ENCODE measurements around the gene DPP9.

Gene DPP9

DNA sequence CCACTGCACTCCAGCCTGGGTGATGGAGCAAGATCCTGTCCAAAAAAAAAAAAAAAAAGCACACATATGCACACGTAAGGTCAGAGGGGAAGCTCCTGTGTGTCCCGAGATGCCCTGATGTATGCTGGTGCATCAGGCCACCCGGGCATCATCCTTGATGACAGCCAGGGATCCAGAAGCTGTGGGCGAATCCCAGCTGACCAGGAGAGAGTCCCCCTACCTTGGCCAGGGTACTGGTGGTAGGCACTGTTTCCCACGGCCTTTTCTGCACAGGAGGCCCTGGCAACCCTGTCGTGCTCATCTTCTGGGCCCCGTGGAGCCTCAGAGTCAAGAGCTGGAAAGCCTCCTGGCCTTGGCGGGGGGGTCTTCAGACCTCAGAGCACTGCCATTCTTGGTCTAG lies 67.5 kb downstream of the DPP9 start:
- no peak for DNase-seq (ENCODE audit: low spot score)

DNA sequence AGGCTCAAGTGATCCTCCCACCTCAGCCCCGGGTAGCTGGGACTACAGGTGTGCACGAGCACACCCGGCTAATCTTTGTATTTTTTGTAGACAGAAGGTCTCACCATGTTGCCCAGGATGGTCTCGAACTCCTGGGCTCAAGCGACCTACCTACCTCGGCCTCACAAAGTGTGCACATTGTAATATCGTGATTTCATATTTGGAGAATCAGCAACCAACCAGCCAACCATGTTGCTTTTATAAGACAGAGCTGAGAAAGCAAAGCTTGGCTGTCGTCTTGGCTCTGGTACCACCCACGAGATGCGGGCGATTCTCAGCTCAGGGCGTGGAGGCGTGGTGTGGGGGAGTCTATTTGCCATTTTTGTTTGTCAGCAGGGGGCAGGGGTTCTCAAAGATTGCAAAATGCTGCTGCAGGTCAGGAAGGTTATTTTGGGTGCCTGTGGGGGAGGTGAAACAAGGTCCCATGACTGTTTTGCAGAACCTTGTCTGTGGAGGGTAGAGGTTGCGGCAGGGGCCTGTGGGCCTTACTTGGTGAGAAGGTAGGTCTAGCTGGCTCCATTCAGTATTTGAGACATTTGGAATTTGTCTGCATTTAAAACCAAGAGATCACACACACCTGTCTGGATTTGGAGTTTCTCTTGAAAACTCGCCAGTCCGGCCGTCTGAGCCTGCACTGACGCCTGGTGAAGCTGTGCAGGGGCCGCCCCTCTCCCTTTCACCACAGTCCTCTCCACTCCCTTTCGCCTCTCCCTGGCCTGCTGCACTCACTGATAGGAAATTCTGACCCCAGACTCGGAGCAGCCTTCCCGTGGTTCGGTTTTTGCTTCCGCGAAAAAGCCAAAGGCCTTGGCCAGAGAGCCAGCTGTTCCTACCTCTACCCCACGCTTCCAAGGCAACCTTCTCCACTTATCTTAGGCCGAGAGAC lies 68.9 kb downstream of the DPP9 start:
- no peak for DNase-seq (ENCODE audit: low spot score)

DNA sequence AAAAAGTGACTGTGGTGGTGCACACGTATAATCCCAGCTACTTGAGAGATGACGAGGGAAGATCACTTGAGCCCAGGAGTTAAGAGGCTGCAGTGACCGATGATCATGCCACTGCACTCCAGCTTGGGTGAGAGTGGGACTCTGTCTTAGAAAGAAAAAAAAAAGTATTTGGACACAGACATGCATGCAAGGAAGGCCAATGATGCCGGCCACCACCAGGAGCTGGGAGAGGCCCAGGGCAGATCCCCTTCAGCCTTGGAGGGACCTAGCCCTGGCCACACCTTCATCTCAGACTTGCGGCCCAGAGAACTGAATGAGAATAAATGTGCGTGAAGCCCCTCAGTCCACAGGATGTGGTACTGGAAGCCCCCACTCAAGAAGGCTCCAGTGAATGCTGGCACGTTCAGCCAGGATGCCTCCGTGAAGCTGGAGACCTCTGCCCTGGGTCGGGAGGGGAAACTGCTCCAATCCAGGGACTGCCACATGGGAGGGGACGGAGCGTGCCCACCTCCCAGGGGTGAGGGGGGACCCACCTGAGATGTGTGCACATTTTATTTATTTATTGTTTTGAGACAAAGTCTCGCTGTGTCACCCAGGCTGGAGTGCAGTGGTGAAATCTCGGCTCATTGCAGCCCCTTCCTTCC lies 69.7 kb downstream of the DPP9 start:
- no peak for DNase-seq (ENCODE audit: low spot score)

DNA sequence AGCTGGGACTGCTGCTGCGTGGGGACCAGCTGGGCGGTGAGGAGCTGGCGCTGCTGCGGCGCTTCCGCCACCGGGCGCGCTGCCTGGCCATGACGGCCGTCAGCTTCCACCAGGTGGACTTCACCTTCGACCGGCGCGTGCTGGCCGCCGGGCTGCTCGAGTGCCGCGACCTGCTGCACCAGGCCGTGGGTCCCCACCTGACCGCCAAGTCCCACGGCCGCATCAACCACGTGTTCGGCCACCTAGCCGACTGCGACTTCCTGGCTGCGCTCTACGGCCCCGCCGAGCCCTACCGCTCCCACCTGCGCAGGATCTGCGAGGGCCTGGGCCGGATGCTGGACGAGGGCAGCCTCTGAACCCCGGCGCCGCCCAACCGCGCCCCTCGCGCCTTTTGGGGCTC lies 71.6 kb downstream of the DPP9 start:
- no peak for DNase-seq (ENCODE audit: low spot score)

DNA sequence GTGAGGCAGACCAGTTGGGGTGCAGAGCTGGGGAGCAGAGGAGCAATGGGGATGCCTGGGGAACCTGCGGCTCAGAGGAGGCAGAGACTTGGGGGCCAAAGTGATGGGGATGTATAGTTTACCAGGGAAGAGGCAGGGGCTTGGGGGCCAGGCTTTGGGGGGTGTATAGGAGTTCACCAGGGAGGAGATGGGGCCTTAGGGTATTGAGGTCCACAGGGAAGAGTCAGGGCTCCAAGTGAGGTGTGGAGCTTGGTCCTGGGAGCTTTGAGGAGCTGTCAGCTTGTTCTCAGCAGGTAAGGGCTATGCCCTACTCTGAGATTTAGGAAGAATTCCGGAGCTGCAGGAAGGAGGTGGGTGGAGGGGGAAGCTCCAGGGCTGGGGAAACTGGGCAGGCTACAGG lies 73.5 kb downstream of the DPP9 start:
- DNase-seq (ENCODE audit: low spot score): no peak

DNA sequence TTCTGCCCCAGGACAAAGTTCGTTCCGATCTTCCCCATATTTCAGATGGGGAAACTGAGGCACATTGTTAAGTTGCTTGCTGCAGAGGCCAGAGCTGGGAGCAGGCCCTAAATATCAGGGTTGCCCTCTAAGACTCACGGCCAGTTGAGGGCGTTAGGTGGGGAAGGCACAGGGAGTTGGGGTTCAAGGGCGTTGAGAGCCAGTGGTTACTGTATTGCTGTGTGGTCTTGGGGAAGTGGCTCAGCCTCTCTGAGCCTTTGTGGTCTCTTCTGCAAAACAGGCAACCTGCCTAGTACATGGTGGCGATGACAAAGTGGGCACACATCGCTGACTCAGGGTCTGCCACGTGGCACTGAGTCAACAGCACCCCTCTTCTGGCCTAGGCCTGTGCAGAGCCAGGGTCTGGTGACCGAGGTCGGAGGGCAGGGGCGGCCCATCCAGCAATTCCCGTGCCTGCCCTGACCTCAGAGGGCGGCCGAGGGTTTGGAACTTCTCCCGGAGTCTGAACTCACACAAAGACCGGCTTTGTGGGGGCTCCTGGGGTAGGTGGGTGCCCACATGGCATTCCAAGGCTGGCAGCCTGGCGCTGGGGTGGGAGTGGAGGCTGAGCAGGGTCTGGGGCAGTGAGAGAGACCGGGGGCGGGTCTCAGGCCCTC lies 74.1 kb downstream of the DPP9 start:
- no peak for DNase-seq (ENCODE audit: low spot score)

DNA sequence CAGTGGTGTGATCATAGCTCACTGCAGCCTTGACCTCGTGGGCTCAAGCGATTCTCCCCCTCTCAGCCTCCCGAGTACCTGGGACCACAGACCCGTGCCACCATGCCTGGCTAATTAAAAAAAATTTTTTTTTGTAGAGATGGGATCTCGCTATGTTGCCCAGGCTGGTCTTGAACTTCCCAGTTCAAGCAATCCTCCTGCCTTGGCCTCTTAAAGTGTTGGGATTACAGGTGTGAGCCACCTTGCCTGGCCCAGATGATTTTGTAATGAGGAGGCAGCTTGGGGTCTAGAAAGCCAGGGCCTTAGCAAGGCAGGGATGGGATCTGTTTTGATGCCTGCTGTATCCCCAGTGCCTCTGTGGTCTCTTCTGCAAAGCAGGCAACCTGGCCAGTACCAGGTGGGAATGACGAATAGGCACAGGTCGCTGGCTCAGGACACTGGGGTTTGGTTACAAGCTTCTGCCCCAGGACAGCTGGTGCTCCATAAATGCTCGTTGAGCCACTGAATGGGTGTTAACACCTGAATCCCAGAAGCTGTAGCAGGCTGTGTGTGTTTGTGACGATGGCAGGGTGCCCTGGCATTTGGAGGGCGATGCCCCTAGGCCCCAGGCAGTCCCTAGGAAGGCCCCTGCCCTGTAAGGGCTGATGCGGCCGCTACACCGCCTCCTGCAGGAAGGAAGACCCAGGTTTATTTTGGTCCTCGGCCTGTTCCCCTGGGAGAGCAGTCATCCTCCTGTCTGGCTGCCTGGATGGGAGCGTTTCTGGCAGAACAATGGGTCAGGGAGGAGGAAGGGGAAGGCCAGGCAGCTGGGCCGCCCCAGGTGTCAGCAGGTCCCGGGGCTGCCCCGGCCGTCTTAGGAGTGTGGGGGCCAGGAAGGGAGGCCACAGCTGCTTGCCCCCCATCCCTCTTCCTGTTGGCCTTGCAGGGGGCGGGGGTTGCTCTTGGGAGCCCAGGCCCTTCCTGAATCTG lies 75.7 kb downstream of the DPP9 start:
- DNase-seq (ENCODE audit: low spot score): peak; percentile 95

DNA sequence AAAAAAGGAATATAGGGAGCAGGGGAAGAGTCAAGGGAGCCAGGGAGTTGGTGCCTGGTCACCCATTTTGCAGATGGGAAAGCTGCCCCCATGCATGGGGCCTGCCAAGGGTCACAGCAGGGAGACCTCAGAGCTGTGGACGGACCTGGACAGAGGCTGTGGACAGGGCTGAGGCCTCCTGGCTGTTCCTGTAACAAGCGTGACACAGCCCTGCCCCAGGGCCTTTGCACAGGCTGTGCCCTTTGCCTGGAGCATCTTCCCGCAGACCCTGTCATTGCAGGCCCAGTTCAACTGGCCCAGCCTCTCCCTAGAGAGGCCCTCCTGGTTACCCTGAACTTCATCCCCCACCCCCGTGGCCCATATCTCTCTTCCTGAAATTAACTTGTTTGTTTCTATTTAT lies 77.9 kb downstream of the DPP9 start:
- DNase-seq (ENCODE audit: low spot score): no peak

DNA sequence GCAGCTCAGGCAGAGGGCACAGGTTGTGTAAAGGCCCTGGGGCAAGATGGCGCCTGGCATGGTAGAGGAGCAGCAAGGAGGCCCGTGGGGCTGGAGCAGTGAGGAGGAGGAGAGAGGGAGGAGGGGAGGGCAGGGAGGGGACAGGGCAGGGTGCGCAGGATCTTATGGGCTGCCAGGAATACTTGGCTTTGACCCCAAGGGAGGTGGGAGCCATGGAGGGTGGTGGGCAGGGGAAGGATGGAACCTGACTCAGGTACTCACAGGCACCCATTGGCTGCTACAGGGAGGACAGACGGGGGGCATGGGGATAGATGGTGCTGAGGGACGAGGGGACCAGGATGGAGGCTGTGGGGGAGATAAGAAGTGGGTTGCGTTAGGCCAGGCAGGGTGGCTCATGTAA lies 81.0 kb downstream of the DPP9 start:
- DNase-seq (ENCODE audit: low spot score): no peak

DNA sequence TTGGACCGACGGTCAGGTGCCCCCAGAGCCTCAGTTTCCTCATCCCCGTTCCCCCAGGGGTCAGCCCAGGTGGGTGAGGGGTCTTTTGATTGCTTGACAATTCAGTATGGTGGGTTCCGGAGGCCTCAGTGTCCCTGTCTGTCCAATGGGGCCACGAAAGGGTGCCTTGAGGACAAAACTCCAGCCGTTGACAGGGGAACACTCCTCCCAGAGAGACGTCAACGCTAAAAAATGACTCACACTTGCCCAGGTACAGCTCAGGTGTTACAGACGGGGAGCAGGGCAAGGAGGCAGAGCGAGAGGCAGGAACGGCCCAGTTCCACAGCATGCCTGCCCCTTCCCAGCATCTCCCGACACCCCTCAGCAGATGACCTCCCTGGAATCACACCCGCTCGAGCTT lies 82.5 kb downstream of the DPP9 start:
- DNase-seq (ENCODE audit: low spot score): no peak

DNA sequence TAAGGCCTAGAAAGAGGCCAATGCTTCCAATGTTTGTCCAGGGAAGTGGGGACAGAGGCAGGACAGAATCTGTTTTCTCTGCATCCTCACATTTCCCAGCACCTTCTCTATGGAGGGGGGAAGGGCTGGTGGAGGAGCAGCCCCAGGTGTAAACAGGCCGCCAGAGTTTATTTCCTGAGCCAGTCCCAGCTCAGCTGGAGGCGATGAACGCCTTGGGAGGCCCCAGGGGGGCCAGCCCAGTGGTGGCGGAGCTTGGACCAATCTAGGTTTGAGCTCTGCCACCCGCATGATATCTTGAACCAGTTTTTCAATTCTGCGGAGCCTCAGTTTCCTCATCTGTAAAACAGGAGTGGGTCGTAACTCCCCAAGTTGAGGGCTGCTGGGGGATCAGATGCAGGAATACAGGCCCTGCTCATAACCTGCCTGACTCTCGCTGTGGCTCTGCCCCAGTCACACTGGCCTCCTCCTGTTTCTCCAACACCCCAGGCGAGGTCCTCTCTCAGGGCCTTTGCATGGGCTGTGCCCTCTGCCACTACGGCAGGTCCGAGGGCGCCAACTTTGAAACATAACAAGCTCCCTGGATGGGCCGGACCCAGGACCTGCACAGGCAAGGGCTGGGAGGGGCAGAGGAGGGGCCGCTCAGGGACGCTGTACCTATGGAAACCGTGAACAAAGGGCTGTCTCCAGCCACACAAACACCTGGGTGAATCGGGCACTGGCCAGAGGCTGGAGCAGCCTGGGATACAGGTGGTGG lies 83.2 kb downstream of the DPP9 start:
- no peak for DNase-seq (ENCODE audit: low spot score)

DNA sequence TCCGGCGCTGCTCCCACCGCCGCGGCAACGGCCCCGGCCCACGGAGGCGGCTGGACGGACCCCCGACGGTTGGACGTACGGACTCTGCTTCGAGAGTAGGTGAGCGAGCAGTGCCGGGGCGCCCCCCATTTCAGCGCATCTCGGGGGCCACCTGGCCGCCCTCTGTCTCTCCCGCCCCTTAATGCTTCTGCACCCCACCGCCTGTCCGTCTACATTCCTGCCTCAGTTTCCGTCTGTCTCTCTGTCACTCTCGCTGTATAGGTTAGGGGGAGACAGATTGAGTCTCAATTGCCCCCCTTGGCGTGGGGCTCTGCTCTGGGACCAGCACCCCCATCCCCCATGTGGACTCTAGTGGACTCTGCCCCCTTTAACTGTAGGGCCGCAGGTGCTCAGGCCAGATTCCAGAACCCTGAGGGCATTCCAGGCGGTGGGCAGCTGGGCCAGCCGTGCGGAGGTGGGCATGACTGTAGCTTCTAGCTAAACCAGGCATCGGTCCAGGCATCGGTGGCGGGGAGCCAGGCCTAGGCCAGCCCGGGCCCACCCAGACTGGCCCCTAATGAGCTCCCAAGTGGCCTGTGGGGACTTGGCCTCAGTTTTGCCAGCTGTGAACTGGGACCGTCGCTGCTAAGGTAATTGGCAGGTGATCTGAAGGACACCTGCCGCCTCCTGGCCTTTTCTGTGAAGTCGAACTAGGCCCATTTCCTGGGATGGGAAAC lies 84.0 kb downstream of the DPP9 start:
- DNase-seq (ENCODE audit: low spot score): no peak

DNA sequence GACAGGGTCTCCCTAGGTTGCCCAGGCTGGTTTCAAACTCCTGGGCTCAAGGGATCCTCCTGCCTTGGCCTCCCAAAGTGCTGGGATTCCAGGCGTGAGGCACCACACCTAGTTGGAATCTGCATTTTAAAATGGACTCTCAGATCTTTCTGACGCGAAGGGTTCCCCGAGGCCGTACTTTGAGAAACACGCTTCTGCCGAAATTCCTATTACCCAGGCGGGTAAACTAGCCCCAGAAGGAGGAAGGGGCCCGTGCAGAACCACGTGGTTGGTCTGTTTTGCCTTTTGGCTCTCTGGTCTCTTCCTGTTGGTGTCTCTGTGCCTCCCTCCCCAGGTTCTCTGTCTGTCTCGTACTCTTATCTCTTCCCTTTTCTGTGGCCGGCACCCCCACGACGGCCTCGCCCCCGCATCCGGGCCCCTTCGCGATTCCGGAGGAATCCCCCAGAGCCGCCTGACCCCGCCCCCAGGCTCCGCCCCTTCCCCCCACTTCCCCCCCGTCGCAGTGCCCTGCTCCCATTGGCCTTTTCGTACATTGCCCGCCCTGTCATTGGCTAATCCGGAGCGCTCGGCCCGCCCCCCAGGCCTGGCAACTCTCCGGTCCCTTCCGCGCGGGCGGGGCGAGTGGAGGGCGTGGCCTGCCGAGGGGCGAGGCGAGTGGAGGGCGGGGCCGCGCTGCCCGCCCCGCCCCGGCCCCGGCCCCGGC lies 84.7 kb downstream of the DPP9 start, which contains the start of gene TNFAIP8L1:
TNFAIP8L1 (plus strand) TSS at position 689 of the 703 bp plus-strand sequence. CDS start 12,354 bp downstream, outside the sequence.
- DNase-seq (ENCODE audit: low spot score): peak; percentile 97

DNA sequence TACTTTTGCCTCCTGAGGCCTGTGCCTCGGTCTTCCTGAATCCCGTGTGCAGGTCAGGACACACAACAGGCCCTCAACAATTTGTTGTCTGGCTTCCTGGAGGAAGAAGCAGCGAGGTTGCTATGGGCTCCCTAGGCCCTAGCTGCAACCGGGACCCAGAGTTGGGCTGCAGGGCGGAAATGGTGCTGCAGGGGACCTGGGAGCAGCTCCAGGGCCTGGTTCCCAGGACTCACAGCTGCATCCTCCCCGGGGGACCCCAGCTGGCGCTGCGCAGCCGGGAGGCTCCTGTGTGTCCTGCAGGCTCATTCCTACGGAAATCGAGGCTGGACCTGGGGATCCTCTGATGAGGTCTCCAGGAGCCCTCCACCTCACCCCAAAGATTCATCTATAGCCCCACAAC lies 85.3 kb downstream of the DPP9 start:
- DNase-seq (ENCODE audit: low spot score): peak; percentile 59

DNA sequence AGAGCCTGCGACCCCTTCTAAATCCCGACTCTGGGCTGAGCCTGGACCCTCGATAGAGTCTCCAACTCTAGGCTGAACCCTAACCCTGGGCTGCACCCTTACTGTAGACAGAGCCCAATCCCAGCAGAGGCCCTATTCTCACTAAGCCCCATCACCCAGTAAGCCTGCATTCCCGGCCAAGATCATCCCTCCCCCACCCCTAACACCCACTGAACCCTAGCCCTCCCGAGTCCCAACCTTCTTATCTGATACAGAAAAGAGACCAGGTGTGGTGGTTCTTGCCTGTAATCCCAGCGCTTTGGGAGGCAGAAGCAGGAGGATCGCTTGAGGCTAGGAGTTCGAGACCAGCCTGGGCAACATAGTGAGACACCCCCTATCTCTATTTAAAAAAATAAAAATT lies 86.9 kb downstream of the DPP9 start:
- DNase-seq (ENCODE audit: low spot score): no peak

DNA sequence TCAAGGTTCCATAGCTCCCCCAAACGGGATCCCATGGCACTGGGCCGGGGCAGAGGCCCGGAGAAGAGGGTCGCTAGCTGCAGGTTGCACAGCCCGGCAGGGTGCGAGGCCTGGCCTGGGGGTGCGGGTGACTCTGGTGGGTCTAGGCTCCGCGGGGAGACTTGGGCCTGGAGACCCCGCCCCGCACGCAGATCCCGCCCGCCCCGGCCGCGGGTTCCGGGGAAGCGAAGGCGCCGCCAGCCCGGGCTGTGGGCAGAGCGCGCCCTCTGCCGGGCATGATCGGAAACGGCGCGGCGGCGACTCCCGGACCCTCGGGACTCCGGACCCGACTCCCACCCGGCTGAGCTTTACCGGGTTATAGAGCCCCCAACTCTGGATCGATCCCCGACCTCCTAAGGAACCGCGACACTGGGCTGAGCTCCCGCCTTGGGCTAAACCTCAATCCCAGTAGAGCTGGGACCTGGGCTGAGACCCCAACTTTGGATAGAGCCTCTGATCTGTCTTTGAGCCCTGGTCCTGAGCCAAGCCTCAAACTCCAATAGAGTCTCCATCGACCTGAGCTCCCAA lies 87.4 kb downstream of the DPP9 start:
- peak; percentile 57 for DNase-seq (ENCODE audit: low spot score)

DNA sequence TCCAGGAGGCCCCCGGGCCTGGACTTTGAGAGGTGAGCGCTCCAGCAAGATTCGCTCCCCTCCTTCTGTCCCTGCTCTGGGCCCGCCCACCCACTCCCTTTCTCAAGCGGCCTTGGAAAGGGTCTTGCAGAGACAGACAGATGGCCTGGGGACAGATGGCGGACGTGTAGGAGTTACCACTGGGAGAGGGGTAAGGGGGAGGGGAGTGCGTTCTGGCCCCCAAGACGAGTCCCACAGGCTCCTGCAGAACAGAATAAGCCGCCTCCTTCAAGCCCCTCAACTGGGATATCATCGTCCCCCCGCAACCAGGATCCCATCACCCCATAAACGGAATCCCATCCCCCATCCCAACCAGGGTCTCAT lies 87.9 kb downstream of the DPP9 start:
- DNase-seq (ENCODE audit: low spot score): no peak

DNA sequence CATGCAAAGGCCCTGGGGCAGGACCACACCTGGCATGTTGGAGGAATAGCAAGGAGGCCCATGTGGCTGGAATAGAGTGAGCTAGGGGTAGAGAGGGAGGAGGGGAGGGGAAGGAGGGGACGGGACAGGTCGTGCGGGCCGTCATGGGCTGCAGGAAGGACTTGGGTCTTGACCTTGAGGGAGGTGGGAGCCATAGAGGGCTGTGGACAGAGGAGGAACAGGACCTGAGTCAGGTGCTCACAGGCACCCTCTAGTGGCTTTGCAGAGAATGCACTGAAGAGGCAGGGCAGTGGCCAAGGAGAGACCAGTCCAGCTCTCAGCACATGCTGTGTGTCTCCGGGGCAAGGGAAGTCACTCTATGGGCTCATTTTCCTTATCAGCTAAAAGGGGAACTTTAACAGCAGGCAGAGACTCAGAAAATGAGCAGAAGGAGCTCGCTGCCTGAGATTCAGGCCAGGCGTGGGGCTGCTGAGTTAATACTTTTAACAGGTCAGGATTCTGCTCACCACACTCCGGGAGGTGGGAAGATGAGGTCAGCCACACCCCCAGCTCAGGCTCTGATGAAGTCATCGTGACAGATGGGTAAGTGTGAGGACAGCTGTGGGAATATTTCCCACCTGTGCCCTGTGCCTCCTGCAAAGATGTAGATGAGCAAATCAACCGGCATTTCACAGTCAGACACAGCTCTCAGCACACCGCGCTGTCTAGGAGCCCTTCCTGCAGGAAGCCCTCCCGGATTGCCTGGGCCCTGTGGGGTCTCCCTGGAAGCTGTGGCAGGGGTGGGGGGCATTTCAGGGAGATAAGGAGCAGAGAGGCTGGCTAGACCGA lies 90.3 kb downstream of the DPP9 start:
- DNase-seq (ENCODE audit: low spot score): peak; percentile 77
